SK-N-SH (cell line): ENCODE data around the gene CEP57. TPM values are rescaled to one million over a fixed set of nuclear protein-coding genes. Genes with fewer than 3 reads are reported as not detected.

Experiments
- CTCF ChIA-PET: fragments of 300-600, 350-600 bp; formaldehyde crosslinking; extraction: SDS; loops from one replicate; lab custom pipeline; 2021; lab: Yijun Ruan, JAX
- POLR2A ChIA-PET: fragments of 350-600 bp; sonication (Branson Sonifier 250); formaldehyde crosslinking; extraction: SDS; loops from one replicate; lab custom pipeline; 2020; ENCODE audit warnings: antibody characterized with exemption, inconsistent platforms; lab: Yijun Ruan, JAX
- DNase-seq: peaks from one replicate; pipeline ENCODE4 v3.0.0; 2012
- H2AFZ ChIP-seq: fragments of 200-600 bp; sonication (generic); 2 replicates; pipeline ENCODE4 v1.8.1; 2016; ENCODE audit warnings: antibody characterized with exemption, mild to moderate bottlenecking, low read depth
- H3F3A ChIP-seq: fragments of 200-600 bp; sonication (generic); replicated peaks from 2 replicates; pipeline ENCODE3; 2016; ENCODE audit warnings: antibody characterized with exemption, mild to moderate bottlenecking; ENCODE audit not compliant: insufficient read depth
- H3K27ac ChIP-seq, 2 experiments: fragments of 200-500 bp in 1 of 2; fragments of 200-600 bp in 1 of 2; sonication (Bioruptor generic) in 1 of 2; sonication (generic), shearing (Covaris generic) in 1 of 2; 2 replicates each; pipeline versions ENCODE4 v1.5.1 to v1.6.1; 2014 to 2016; ENCODE audit warnings: low read depth in 2 of 2, inconsistent platforms in 1 of 2, low read length in 1 of 2, mild to moderate bottlenecking in 1 of 2, mixed read lengths in 1 of 2
- H3K27me3 ChIP-seq: fragments of 200-600 bp; sonication (generic), shearing (Covaris generic); 2 replicates; pipeline ENCODE4 v1.6.1; 2016; ENCODE audit warnings: mixed run types; ENCODE audit not compliant: insufficient read depth
- H3K36me3 ChIP-seq, 2 experiments: fragments of 200-500 bp in 1 of 2; fragments of 200-600 bp in 1 of 2; sonication (Bioruptor generic) in 1 of 2; sonication (generic) in 1 of 2; replicated peaks in 1 of 2; 2 replicates each; pipeline versions ENCODE3 to v1.5.1; 2014 to 2016; ENCODE audit warnings: low read length in 1 of 2, mild to moderate bottlenecking in 1 of 2; ENCODE audit not compliant: insufficient read depth in 2 of 2, control insufficient read depth in 1 of 2
- H3K4me1 ChIP-seq, 2 experiments: fragments of 200-500 bp in 1 of 2; fragments of 200-600 bp in 1 of 2; sonication (Bioruptor generic) in 1 of 2; sonication (generic), shearing (Covaris generic) in 1 of 2; 2 replicates each; pipeline versions ENCODE4 v1.5.1 to v1.6.1; 2014 to 2016; ENCODE audit warnings: low read depth in 1 of 2, low read length in 1 of 2, mixed run types in 1 of 2; ENCODE audit not compliant: insufficient read depth in 2 of 2, control insufficient read depth in 1 of 2
- H3K4me2 ChIP-seq: fragments of 200-600 bp; sonication (generic), shearing (Covaris generic); 2 replicates; pipeline ENCODE4 v1.6.1; 2017; ENCODE audit warnings: mixed run types
- H3K4me3 ChIP-seq, 2 experiments: fragments of 200-500 bp in 1 of 2; fragments of 200-600 bp in 1 of 2; sonication (Bioruptor generic) in 1 of 2; sonication (generic), shearing (Covaris generic) in 1 of 2; 2 replicates each; pipeline versions ENCODE4 v1.5.1 to v1.8.1; 2014 to 2016; ENCODE audit warnings: low read depth in 2 of 2, inconsistent platforms in 1 of 2, low read length in 1 of 2, mild to moderate bottlenecking in 1 of 2, mixed read lengths in 1 of 2, moderate library complexity in 1 of 2
- H3K79me2 ChIP-seq: fragments of 200-600 bp; sonication (generic); 2 replicates; pipeline ENCODE4 v1.8.1; 2017; ENCODE audit warnings: mild to moderate bottlenecking; ENCODE audit not compliant: insufficient read depth
- H3K9ac ChIP-seq: fragments of 200-600 bp; sonication (generic); 2 replicates; pipeline ENCODE4 v1.6.1; 2017; ENCODE audit warnings: mixed run types
- H3K9me2 ChIP-seq: fragments of 200-600 bp; sonication (generic); 2 replicates; pipeline ENCODE4 v1.6.1; 2017; ENCODE audit warnings: mixed run types
- H3K9me3 ChIP-seq: fragments of 200-600 bp; sonication (generic); 2 replicates; pipeline ENCODE4 v1.6.1; 2017; ENCODE audit warnings: mixed run types, mild to moderate bottlenecking, moderate library complexity
- H4K20me1 ChIP-seq: fragments of 200-600 bp; sonication (generic); 2 replicates; pipeline ENCODE4 v1.6.1; 2017; ENCODE audit warnings: mild to moderate bottlenecking, mixed run types; ENCODE audit not compliant: insufficient read depth
- CTCF ChIP-seq: fragments of 200-600 bp; sonication (generic); IDR thresholded peaks from 2 replicates; pipeline ENCODE4 v1.6.1; 2017; ENCODE audit warnings: antibody characterized with exemption, mild to moderate bottlenecking, moderate library complexity
- ELF1 ChIP-seq: IDR thresholded peaks from 2 replicates; pipeline ENCODE4 v1.4.0; 2012
- EP300 ChIP-seq, 2 experiments: IDR thresholded peaks; 2 replicates each; pipeline versions ENCODE4 v1.4.0 to v1.6.1; 2012; ENCODE audit warnings: borderline replicate concordance in 1 of 2, low read depth in 1 of 2, low read length in 1 of 2
- EZH2phosphoT487 ChIP-seq: fragments of 200-600 bp; sonication (generic); IDR thresholded peaks from 2 replicates; pipeline ENCODE4 v1.6.1; 2017; ENCODE audit warnings: low read depth, mixed run types, mild to moderate bottlenecking, antibody characterized with exemption, moderate library complexity, borderline replicate concordance
- FOXJ3 ChIP-seq: sonication (generic); formaldehyde crosslinking; IDR thresholded peaks from 2 replicates; pipeline ENCODE4 v1.5.1; 2020; ENCODE audit warnings: mild to moderate bottlenecking, missing genetic modification reagents
- FOXM1 ChIP-seq: IDR thresholded peaks from 2 replicates; pipeline ENCODE4 v1.4.0; 2012; ENCODE audit warnings: low read depth, mild to moderate bottlenecking
- GATA2 ChIP-seq: sonication (generic); formaldehyde crosslinking; IDR thresholded peaks from 2 replicates; pipeline ENCODE4 v1.5.0; 2020; ENCODE audit warnings: mild to moderate bottlenecking, missing genetic modification reagents
- MEF2A ChIP-seq: IDR thresholded peaks from 2 replicates; pipeline ENCODE4 v1.4.0; 2012; ENCODE audit warnings: low read depth, borderline replicate concordance
- NRF1 ChIP-seq: IDR thresholded peaks from 2 replicates; pipeline ENCODE4 v1.6.1; 2012; ENCODE audit warnings: low read depth, mild to moderate bottlenecking, low read length
- POLR2AphosphoS5 ChIP-seq: IDR thresholded peaks from 2 replicates; pipeline ENCODE4 v1.6.1; 2012; ENCODE audit warnings: low read depth, low read length
- RAD21 ChIP-seq: IDR thresholded peaks from 2 replicates; pipeline ENCODE4 v1.6.1; 2012; ENCODE audit warnings: mild to moderate bottlenecking, low read length
- RCOR1 ChIP-seq: fragments of 150-350 bp; IDR thresholded peaks from 2 replicates; pipeline ENCODE4 v1.6.1; 2017; ENCODE audit warnings: antibody characterized with exemption, low read length
- REST ChIP-seq: IDR thresholded peaks from 2 replicates; pipeline ENCODE4 v1.6.1; 2012; ENCODE audit warnings: mild to moderate bottlenecking, low read depth, low read length, moderate library complexity
- RFX5 ChIP-seq: IDR thresholded peaks from 2 replicates; pipeline ENCODE4 v1.6.1; 2012; ENCODE audit warnings: mild to moderate bottlenecking, improper control_type of control experiment, low read length
- RXRA ChIP-seq: IDR thresholded peaks from 2 replicates; pipeline ENCODE4 v1.4.0; 2012; ENCODE audit warnings: low read depth, mild to moderate bottlenecking, borderline replicate concordance
- TCF12 ChIP-seq: IDR thresholded peaks from 2 replicates; pipeline ENCODE4 v1.4.0; 2012
- USF1 ChIP-seq: IDR thresholded peaks from 2 replicates; pipeline ENCODE4 v1.4.0; 2012; ENCODE audit warnings: low read depth, borderline replicate concordance
- ZBTB33 ChIP-seq: IDR thresholded peaks from 2 replicates; pipeline ENCODE4 v1.4.0; 2012; ENCODE audit warnings: low read depth, borderline replicate concordance
- WGBS: methylation state at CpG from one replicate; pipeline ENCODE4 v1.1.6; 2017; ENCODE audit warnings: low lambda C conversion rate; 5-methylcytosine and 5-hydroxymethylcytosine counted together
- polyA plus RNA-seq, 3 experiments: library from polyadenylated mRNA; depleted of rRNA; stranded (reverse); fragments of >200 nt; gene quantifications; 2 replicates each; pipeline ENCODE4 v1.2.3, GENCODE V29; 2012

The CEP57 gene
- polyA plus RNA-seq, 1 of the 3 experiments (the other 2 are of a cell fraction) = 12.2 TPM

- peaks cover 10 to 12% of the 10 kb centered on the region in 2 experiments for H3K36me3 ChIP-seq
- no peak for TF ChIP-seq REST
- no peak for TF ChIP-seq GATA2 (CRISPR knock-in tag)
- no peak for TF ChIP-seq TCF12
- no peak for TF ChIP-seq RAD21
- no peak for TF ChIP-seq POLR2AphosphoS5
- TF ChIP-seq MEF2A = no peak
- no peak for TF ChIP-seq NRF1
- no peak for TF ChIP-seq CTCF
- no peak for TF ChIP-seq RXRA
- TF ChIP-seq RCOR1 = no peak
- TF ChIP-seq FOXJ3 (CRISPR knock-in tag) = no peak
- no peak for TF ChIP-seq ZBTB33
- no peak for TF ChIP-seq FOXM1
- TF ChIP-seq EZH2phosphoT487 = no peak
- TF ChIP-seq USF1 = no peak
- no peak for TF ChIP-seq ELF1
- TF ChIP-seq EP300 (IDR thresholded peaks at IDR 0.05; ENCODE audit: borderline replicate concordance in 1 of 2, low read depth in 1 of 2, low read length in 1 of 2) = no peak
- TF ChIP-seq RFX5 = no peak
- no peak overlapping the region for H2AFZ ChIP-seq
- H3K79me2 ChIP-seq = peaks cover 85% of the 10 kb centered on the region
- H3F3A ChIP-seq = peaks cover 8% of the 10 kb centered on the region
- peak overlapping the region; percentile 94 for H3K4me2 ChIP-seq
- peaks cover 16 to 33% of the 10 kb centered on the region in 2 experiments for H3K4me1 ChIP-seq
- no peak for DNase-seq
- H3K9ac ChIP-seq = peak overlapping the region; percentile 93; the same call in 1 of the 2 replicates
- no peak overlapping the region for H3K27ac ChIP-seq
- no peaks in the 10 kb centered on the region for H3K27me3 ChIP-seq
- H3K9me3 ChIP-seq = no peaks in the 10 kb centered on the region
- ChIA-PET POLR2A (no interaction called here), CTCF (interaction anchor here (1.6 to 2.7 kb wide), 2 partner anchors 44 to 552 kb away, joined by 4 to 10 read pairs; partner anchors contain the start of gene MAML2)
- 60% methylated on average over 8 of the region's 8 CpGs for WGBS
- H3K9me2 ChIP-seq = no peaks in the 10 kb centered on the region
- peaks cover 4% of the 10 kb centered on the region; the same call in 1 of the 2 replicates for H4K20me1 ChIP-seq
- peak overlapping the region; percentile 84 to 96 for H3K4me3 ChIP-seq
Measured at GRCh38 chr11:95791709-95792033, 1.4 kb downstream of the CEP57 start.
